Testis (tissue), 3 donors: ENCODE results near the gene CDH4. TPM values are rescaled to one million over a fixed set of nuclear protein-coding genes. Genes with fewer than 3 reads are reported as not detected.
"Not testable (repeated sequence)": the region's sequence is repeated elsewhere in the genome, so short reads cannot be mapped to it uniquely, and the experiment has no call there.

Experiments
- DNase-seq: peaks from one replicate; pipeline ENCODE4 v3.0.0-alpha.2; 2019
- H3K27ac ChIP-seq, 2 donors: fragments of 200-600 bp; sonication (generic); one replicate each; pipeline ENCODE4 v1.5.1; 2019
- H3K27me3 ChIP-seq: fragments of 200-600 bp; sonication (generic); one replicate; pipeline ENCODE4 v1.5.1; 2019
- H3K36me3 ChIP-seq: fragments of 200-600 bp; sonication (generic); one replicate; pipeline ENCODE4 v1.5.1; 2017; ENCODE audit warnings: low read depth; ENCODE audit errors: missing control alignments
- H3K4me1 ChIP-seq: fragments of 200-600 bp; sonication (generic); one replicate; pipeline ENCODE4 v1.5.1; 2019
- H3K4me3 ChIP-seq, 2 donors: fragments of 200-600 bp; sonication (generic); one replicate each; pipeline ENCODE4 v1.5.1; 2017 to 2019
- H3K9me3 ChIP-seq: fragments of 200-600 bp; sonication (generic); one replicate; pipeline ENCODE4 v1.5.1; 2017
- CTCF ChIP-seq, 3 experiments: fragments of 450-650 bp in 2 of 3; fragments of 200-600 bp in 1 of 3; sonication (generic) in 1 of 3; IDR thresholded peaks; one replicate each; pipeline ENCODE4 v1.5.1; 2016 to 2019; ENCODE audit warnings: antibody characterized with exemption in 3 of 3, mild to moderate bottlenecking in 2 of 3, moderate library complexity in 1 of 3
- POLR2A ChIP-seq: fragments of 450-650 bp; IDR thresholded peaks from one replicate; pipeline ENCODE4 v1.6.1; 2017; ENCODE audit warnings: antibody characterized with exemption, mild to moderate bottlenecking, moderate library complexity
- WGBS, 2 donors: methylation state at CpG; one replicate each; pipeline ENCODE4 v1.1.5; 2018; 5-methylcytosine and 5-hydroxymethylcytosine counted together
- intact Hi-C: fragments of 100-400 bp; cut with DNase I; formaldehyde crosslinking; loops from one replicate; pipeline ENCODE4 v1.15.1; 2023; ENCODE audit warnings: low total_unique reads
- polyA plus RNA-seq: library from polyadenylated mRNA; stranded (reverse); fragments of 350-450 nt; fragmentation: Illumina TruSeq; extraction: RNeasy Lipid Tissue Mini Kit (QIAGEN cat#74804); gene quantifications from one replicate; pipeline ENCODE4 v1.2.3, GENCODE V29; 2014; ENCODE audit warnings: low read depth, low replicate concordance; ENCODE audit not compliant: insufficient read depth
- total RNA-seq, 2 donors: library from RNA; depleted of rRNA; stranded (reverse); fragments of >200 nt; gene quantifications; one replicate each; pipeline ENCODE4 v1.2.3, GENCODE V29; 2016

CDH4 gene
- total and polyA plus RNA-seq, 3 donors from 2014 or later: 1.4 to 3.3 (median 1.9) TPM

GRCh38 chr20:61267241-61267640 lies 15.2 kb downstream of the CDH4 start:
- no peak for TF ChIP-seq CTCF (IDR thresholded peaks at IDR 0.05)
- TF ChIP-seq POLR2A: no peak
- Histone ChIP-seq H3K4me1 (no peaks in the 10 kb centered on the region), H3K4me3 (no peak overlapping the region), H3K9me3 (no peaks in the 10 kb centered on the region), H3K27ac (no peak overlapping the region), H3K36me3 (no peaks in the 10 kb centered on the region), H3K27me3 (no peaks in the 10 kb centered on the region)
- no peak for DNase-seq
- 83 to 87% methylated on average over 6 of the region's 6 CpGs for WGBS, 2 donors
- intact Hi-C loops: no loop called here

GRCh38 chr20:61268024-61268423 lies 16.0 kb downstream of the CDH4 start:
- Histone ChIP-seq H3K36me3 (no peaks in the 10 kb centered on the region), H3K4me1 (no peaks in the 10 kb centered on the region), H3K27me3 (no peaks in the 10 kb centered on the region), H3K4me3 (no peak overlapping the region), H3K9me3 (no peaks in the 10 kb centered on the region), H3K27ac (no peak overlapping the region)
- DNase-seq: no peak
- 88% methylated on average over 9 to 10 of the region's 10 CpGs for WGBS, 2 donors
- TF ChIP-seq CTCF (IDR thresholded peaks at IDR 0.05): no peak
- no peak for TF ChIP-seq POLR2A
- intact Hi-C loops: no loop called here

- Histone ChIP-seq H3K27ac (no peak overlapping the region), H3K27me3 (no peaks in the 10 kb centered on the region), H3K4me1 (no peaks in the 10 kb centered on the region), H3K9me3 (no peaks in the 10 kb centered on the region), H3K4me3 (no peak overlapping the region), H3K36me3 (no peaks in the 10 kb centered on the region)
- WGBS, 2 donors: 52 to 60% methylated on average over 27 to 28 of the region's 28 CpGs
- TF ChIP-seq CTCF (IDR thresholded peaks at IDR 0.05) (no peak), POLR2A (no peak)
- intact Hi-C loops: no loop called here
- DNase-seq: no peak
These were observed 19.5 kb downstream of the CDH4 start for GRCh38 chr20:61271312-61272231.

GRCh38 chr20:61273024-61273423 lies 21.0 kb downstream of the CDH4 start:
- 78 to 79% methylated on average over 7 of the region's 7 CpGs for WGBS, 2 donors
- H3K4me1 ChIP-seq, H3K4me3 ChIP-seq, DNase-seq, H3K27ac ChIP-seq, intact Hi-C loops, H3K9me3 ChIP-seq, H3K27me3 ChIP-seq, H3K36me3 ChIP-seq: not testable (repeated sequence)

- DNase-seq, intact Hi-C loops, H3K36me3 ChIP-seq, H3K4me1 ChIP-seq, H3K27me3 ChIP-seq, H3K9me3 ChIP-seq, H3K4me3 ChIP-seq, H3K27ac ChIP-seq: not testable (repeated sequence)
- 74 to 80% methylated on average over 1 of the region's 1 CpG for WGBS, 2 donors
These were observed 21.6 kb downstream of the CDH4 start for GRCh38 chr20:61273666-61274065.

GRCh38 chr20:61274326-61274725 lies 22.3 kb downstream of the CDH4 start:
- WGBS, 2 donors: 87 to 94% methylated on average over 8 of the region's 8 CpGs
- no peak overlapping the region for H3K27ac ChIP-seq
- no peaks in the 10 kb centered on the region for H3K36me3 ChIP-seq
- no peak overlapping the region for H3K4me3 ChIP-seq
- no peaks in the 10 kb centered on the region for H3K9me3 ChIP-seq
- intact Hi-C loops: no loop called here
- H3K27me3 ChIP-seq: no peaks in the 10 kb centered on the region
- no peak for TF ChIP-seq POLR2A
- no peak for TF ChIP-seq CTCF (IDR thresholded peaks at IDR 0.05)
- no peaks in the 10 kb centered on the region for H3K4me1 ChIP-seq
- no peak for DNase-seq
